ENCODE measurements around the gene CHCHD6. TPM values are rescaled to one million over a fixed set of nuclear protein-coding genes. Genes with fewer than 3 reads are reported as not detected.

CHCHD6 gene
- total RNA-seq, 2 donors from 2014 or later, result 9.3 to 13.2 TPM

DNA sequence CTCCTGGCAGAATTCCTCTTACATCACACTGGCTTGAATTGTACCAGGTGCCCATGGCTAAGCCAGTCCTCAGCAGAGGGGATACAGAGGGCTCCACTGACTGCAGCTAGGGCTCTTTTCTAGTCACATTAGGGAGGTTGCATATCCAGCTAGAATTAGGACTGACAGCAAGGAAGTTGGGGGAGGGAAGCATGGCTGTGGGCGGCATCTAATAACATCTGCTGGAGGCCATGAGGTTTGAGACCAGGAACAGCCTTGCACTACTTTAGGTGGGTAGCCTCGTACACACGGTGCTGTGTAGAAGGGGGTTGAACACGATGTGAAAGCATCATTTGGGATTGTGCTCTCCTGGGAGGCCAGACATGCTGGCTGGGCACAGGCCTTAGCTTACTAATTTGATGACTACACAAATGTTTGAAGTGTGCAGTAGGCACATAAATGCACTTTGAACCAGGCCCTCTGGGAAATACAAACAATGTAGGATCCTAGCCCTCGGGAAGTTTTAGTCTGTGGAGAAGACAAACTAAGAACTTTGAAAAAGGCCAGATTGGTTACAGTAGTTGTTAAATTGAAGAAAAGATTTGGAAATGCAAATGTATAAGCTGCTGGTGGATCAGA lies 30.2 kb downstream of the CHCHD6 start:
- H3K4me1 ChIP-seq, result no peaks in the 10 kb centered on the region
- TF ChIP-seq, protein P1, sequence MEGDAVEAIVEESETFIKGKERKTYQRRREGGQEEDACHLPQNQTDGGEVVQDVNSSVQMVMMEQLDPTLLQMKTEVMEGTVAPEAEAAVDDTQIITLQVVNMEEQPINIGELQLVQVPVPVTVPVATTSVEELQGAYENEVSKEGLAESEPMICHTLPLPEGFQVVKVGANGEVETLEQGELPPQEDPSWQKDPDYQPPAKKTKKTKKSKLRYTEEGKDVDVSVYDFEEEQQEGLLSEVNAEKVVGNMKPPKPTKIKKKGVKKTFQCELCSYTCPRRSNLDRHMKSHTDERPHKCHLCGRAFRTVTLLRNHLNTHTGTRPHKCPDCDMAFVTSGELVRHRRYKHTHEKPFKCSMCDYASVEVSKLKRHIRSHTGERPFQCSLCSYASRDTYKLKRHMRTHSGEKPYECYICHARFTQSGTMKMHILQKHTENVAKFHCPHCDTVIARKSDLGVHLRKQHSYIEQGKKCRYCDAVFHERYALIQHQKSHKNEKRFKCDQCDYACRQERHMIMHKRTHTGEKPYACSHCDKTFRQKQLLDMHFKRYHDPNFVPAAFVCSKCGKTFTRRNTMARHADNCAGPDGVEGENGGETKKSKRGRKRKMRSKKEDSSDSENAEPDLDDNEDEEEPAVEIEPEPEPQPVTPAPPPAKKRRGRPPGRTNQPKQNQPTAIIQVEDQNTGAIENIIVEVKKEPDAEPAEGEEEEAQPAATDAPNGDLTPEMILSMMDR (IDR thresholded peaks at IDR 0.05), result no peak
- no peaks in the 10 kb centered on the region for H3K9me3 ChIP-seq
- no peaks in the 10 kb centered on the region for H3K27me3 ChIP-seq
- H3K9ac ChIP-seq (ENCODE audit: low read depth in 2 of 2, low read length in 2 of 2), result no peak overlapping the region
- intact Hi-C loops (cut with DNase I), result no loop called here
- H3K27ac ChIP-seq, result no peak overlapping the region
- no peak overlapping the region for H3K4me3 ChIP-seq
- no peaks in the 10 kb centered on the region for H3K36me3 ChIP-seq
- no peak for DNase-seq

DNA sequence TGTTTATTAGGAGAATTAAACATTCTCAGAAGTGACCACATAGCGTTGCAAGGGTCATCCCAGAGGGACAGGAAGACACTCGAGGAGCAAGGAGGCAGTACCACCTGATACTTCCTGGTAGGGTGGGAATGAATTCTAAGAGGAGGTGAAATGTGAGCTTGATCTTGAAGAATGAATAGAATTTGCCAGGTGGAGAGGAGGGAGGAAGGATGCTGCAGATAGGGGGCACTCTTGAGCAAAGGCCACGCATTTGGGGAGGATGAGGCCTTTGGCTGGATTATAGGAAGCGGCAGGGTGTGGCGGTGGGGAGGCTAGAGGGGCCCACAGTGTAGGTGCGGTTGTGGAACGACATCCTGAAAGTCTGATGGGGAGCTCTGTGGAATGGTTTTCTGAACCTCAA lies 33.5 kb downstream of the CHCHD6 start:
- intact Hi-C loops (cut with DNase I), result no loop called here
- no peaks in the 10 kb centered on the region for H3K4me1 ChIP-seq
- H3K9ac ChIP-seq (ENCODE audit: low read depth in 2 of 2, low read length in 2 of 2), result no peak overlapping the region
- H3K36me3 ChIP-seq, result no peaks in the 10 kb centered on the region
- no peak overlapping the region for H3K4me3 ChIP-seq
- H3K9me3 ChIP-seq, result no peaks in the 10 kb centered on the region
- TF ChIP-seq, protein P1 (IDR thresholded peaks at IDR 0.05), result no peak
- DNase-seq, result no peak
- no peak overlapping the region for H3K27ac ChIP-seq
- no peaks in the 10 kb centered on the region for H3K27me3 ChIP-seq

DNA sequence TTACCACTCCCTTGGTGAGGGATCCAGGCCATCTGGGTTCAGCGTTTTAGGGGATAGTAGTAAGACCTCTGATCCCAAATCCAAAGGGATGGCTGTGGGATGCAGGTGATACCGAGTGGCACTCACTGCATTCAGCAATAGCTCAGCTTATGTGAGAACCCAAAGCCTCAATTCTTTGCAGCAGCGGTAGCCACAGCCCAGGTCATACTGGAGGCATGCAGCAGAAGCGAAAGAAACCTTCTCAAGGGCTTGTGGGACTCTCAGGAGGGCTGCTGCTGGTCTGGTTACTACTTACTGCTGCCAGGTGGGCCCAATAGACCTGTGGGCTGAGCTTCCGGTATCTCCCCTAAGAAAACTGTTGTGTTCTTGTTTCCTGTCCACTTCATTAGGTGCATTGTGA lies 38.0 kb downstream of the CHCHD6 start:
- no peak overlapping the region for H3K4me3 ChIP-seq
- no peaks in the 10 kb centered on the region for H3K4me1 ChIP-seq
- no peaks in the 10 kb centered on the region for H3K9me3 ChIP-seq
- intact Hi-C loops (cut with DNase I), result no loop called here
- H3K9ac ChIP-seq (ENCODE audit: low read depth in 2 of 2, low read length in 2 of 2), result no peak overlapping the region
- H3K36me3 ChIP-seq, result no peaks in the 10 kb centered on the region
- TF ChIP-seq, protein P1 (IDR thresholded peaks at IDR 0.05), result no peak
- no peak overlapping the region for H3K27ac ChIP-seq
- DNase-seq, result no peak
- H3K27me3 ChIP-seq, result no peaks in the 10 kb centered on the region

GRCh38 chr3:126743350-126743749 lies 39.3 kb downstream of the CHCHD6 start:
- intact Hi-C loops (cut with DNase I), result no loop called here
- TF ChIP-seq, protein P1 (IDR thresholded peaks at IDR 0.05), result no peak
- Histone ChIP-seq H3K4me1 (no peaks in the 10 kb centered on the region), H3K27ac (no peak overlapping the region), H3K4me3 (no peak overlapping the region), H3K36me3 (no peaks in the 10 kb centered on the region), H3K9ac (ENCODE audit: low read depth in 2 of 2, low read length in 2 of 2) (no peak overlapping the region), H3K9me3 (no peaks in the 10 kb centered on the region), H3K27me3 (no peaks in the 10 kb centered on the region)
- DNase-seq, result no peak

GRCh38 chr3:126743781-126744180 lies 39.7 kb downstream of the CHCHD6 start:
- H3K4me1 ChIP-seq, result no peaks in the 10 kb centered on the region
- TF ChIP-seq, protein P1 (IDR thresholded peaks at IDR 0.05), result no peak
- no peak overlapping the region for H3K9ac ChIP-seq (ENCODE audit: low read depth in 2 of 2, low read length in 2 of 2)
- H3K9me3 ChIP-seq, result no peaks in the 10 kb centered on the region
- H3K4me3 ChIP-seq, result no peak overlapping the region
- H3K36me3 ChIP-seq, result no peaks in the 10 kb centered on the region
- intact Hi-C loops (cut with DNase I), result no loop called here
- DNase-seq, result no peak
- no peaks in the 10 kb centered on the region for H3K27me3 ChIP-seq
- H3K27ac ChIP-seq, result no peak overlapping the region

Data from colonic mucosa (tissue), 4 donors.